ENCODE measurements around the gene FOXP4.

FOXP4 gene

DNA sequence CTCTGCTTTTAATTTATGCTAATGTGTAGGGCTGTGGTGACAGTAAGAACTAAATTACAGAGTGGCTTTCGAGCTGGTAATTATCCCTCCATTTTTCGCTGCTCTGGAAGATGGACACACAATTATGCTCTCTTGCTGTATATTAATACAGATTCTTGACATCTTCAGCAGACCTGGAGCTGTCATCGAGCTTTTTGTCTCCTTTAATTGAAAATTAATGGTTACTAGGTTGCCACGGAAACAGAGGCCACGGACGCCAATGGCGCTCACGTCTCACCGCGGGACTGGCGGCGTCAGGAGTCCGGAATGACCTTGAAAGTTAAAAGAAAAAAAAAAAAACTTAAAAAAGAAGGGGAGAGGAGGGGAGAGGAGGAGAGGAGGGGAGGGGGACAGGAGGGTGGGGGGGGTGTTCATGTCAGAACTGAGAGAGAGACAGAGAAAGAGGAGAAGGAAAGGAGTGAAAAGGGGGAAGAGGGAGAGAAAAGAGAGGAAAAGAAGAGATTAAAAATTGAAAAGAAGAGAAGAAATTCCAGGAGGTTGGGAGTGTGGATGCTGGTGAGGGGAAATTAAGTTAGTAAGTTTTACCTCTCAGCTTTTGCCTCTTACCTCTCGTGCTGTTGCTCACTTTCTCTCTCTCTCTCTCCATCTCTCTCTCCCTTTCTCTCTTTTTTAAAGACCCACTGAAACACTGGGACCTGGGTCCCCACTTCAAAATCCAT is 22.1 kb upstream of the FOXP4 start:
- DNase-seq: no peak

DNA sequence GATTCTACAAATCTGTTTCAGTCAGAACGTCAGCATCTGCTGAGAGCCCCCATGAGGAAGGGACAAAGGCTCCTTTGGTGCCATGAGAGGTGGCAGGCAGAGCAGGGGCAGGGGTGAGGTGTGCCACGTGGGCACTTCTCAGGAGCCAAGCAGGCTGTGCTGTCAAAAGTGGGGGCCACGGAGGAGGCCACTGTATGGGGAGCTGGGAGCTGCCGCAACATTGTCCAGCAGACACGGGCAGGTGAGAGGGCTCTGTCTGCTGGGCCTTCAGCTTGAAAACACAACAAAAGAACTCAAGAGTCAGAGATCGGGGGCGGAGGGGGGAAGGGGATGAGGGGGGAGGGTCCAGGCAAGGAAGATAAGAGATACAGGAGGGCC is 21.6 kb upstream of the FOXP4 start:
- DNase-seq: no peak

DNA sequence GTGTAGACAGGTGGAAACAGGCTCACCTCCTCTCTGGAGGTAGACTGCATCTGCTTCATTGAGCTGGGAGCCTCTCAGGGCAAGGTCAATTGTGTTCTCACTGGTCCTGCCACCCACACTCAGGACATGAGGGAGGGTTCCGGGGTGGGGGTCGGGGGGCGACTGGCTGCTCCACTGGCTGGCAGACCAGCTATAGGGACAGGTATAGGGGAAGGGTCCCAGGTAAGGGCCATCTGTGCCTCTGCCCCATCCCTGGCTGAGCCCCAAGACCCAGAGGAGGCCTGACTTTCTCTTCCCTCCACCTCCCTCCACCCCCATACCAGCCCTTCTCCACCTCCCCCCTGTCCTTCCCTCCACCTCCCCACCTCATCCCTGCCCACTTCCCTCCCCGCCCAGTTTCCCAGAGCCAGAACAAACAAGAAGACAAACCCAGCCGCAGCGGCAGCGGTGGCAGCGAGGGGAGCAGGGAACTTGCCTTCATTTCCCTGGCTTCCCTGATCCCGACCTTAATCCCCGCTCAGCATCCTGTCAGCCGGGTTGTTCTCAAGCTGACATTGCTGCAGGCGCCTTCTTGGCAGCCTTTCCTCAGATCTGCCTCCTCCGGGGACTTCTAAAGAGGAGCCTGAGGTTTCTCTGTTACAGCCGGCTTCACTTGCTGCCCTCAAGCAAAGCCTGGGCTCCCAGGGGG is 18.3 kb upstream of the FOXP4 start:
- no peak for DNase-seq

DNA sequence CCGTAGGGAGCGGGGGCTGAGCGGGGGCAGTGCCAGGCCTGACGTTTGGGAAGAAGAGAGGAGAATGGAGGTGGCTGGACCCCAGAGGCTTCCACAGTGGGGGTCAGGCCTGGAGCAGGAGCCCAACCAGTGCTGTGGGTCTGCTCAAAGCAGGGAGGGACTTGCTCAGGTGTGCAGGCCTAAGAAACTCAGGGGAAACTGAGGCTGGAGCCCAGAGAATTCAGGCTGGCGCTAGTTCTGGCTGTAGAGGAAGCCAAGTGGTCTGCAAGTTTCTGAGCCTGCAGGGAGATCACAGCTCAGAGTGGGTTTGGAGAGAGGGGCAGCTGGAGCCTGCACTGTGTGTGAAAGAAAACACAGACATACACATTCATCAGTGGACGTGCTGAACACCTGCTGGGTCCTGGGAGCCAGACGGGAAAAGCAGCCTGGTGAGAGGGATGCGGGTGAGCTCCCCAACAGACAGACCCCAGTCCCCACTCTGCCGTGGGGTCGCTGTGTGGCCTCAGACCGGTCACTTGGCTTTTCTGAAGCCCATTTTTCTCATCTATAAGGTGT is 17.7 kb upstream of the FOXP4 start:
- no peak for DNase-seq

DNA sequence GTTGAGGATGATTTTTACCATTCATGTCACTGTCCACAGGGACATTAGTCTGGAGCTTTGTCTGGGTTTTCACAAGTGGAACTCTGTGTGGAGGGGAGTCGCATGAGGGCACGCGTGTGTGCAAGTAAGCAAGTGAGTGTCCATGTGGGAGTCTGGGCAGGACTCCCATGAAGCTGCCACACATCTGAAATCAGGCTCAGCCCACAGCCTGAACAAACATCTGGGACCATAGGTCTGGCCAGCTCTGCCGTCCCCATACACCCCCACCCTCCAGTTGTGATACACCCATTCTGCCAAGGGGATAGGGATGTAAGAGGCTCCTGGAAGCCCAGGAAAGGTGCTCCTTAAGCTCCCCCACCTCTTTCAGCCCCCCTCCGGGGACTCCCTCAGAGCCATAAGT is 17.1 kb upstream of the FOXP4 start:
- no peak for DNase-seq

DNA sequence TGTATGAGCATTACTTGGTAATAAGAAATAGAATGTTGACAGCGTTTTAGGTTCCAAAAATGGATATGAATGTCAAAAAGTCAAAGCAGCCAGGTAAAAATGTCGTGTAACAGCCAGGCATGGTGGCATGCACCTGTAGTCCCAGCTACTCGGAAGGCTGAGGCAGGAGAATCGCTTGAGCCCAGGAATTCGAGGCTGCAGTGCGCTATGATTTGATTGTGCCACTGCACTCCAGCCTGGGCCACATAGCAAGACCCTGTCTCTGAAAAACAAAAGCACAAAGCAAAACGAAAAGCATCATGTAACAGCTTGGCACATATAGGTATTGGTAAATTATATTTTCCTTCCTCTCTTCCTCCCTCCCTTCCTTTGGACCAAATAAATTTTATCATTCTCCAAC is 16.2 kb upstream of the FOXP4 start:
- DNase-seq: no peak

DNA sequence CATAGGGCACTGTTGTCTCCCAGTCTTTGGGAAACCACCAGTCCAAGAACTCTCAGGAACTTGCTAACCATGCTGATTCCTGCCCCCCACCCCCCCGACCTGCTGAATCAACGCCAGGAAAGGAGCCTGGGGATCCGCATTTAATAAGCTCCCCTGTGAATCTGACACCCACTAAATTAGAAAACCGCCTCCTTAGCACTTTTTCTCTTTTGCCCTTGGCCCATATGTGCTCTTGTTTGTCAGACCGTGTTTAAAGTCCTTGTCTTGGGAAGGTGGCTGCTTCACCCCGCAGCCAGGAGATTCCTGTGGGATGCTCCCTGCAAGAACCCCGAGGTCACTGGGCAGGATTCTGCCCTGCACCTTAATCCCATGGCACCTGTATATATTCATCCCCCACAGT is 15.7 kb upstream of the FOXP4 start:
- no peak for DNase-seq

DNA sequence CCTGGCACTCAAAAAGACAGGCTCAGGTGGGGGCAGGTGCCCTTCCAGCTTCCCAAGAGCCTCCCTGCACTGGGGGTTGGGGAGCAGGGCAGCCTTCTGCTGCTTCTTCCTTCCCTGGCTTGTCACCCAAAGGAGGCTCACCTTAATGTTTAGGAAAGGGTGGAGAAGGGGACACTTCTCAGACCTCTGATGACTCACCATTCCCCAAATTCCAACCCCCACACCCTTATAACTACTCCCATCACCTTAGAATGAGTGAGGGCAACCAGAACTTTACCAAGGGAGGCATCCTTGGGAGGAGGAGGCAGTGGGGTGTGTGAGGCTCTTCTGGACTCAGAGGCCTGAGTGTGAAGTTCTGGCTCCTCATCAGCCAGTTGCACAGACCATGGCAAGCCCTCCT is 15.2 kb upstream of the FOXP4 start:
- no peak for DNase-seq

DNA sequence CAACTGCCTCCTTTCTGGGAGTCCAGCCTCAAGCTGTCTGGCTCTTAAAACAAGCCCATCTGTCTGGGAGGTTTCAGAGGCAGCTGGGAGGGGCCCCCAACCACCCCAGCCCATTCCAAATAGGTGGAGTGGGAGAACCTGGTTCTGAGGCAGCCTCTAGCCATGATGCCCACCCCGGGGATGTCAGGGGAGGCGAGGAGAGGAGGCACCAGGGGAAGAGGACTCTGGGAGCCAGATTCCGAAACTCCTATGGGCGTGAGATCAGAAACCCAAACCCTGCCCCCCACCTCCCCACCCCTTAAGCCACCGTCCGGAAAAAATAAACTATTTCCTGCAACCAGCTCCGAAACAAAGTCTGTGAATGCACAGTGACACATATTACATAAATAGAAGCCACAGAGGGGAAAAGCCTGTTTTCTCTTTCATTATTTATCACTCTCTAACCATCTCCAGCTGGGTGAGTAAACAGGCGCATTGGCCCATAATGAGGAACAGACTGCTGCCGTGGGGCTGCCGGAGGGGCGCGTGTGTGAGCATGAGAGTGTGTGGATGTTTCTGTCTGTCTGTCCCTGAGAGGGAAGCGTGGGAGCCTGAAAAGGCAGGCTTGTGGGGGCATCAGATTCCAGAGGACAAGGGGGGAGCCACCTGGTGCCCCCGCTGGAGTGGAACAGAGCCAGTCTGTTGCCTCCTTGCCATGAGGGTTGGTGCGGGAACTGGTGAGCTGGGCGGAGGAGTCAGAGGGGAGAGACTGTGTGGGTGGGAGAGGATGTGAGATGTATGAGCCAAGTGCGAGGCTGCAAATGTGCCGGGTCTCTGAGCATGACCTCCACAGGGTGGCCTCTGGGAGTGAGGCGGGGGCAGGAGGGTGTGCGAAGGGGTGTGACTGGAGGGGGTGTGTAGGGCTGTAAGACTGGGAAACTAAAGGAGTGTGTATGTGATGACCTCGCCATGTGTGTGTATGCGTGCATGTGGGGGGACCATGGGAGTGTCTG is 14.3 kb upstream of the FOXP4 start:
- peak; percentile 65 to 79 for DNase-seq

DNA sequence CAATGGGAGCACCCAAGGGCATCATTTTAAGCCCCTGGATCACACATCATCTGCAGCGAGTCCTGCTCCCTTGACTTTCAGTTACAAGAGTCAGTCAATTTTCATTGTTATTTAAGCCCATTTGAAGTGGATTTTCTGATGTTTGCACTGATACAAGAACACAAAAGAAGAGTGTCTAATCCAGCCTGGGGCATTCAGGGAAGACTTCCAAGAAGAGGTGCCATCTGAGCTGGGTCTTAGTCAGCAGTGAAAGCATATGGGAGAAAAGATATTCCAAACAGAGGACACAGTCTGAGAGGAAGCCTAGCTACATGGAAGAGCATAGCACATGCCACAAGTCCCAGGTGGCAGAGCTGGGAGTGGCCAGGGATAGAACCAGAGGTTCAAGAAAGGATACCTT is 10.4 kb upstream of the FOXP4 start:
- DNase-seq: no peak

DNA sequence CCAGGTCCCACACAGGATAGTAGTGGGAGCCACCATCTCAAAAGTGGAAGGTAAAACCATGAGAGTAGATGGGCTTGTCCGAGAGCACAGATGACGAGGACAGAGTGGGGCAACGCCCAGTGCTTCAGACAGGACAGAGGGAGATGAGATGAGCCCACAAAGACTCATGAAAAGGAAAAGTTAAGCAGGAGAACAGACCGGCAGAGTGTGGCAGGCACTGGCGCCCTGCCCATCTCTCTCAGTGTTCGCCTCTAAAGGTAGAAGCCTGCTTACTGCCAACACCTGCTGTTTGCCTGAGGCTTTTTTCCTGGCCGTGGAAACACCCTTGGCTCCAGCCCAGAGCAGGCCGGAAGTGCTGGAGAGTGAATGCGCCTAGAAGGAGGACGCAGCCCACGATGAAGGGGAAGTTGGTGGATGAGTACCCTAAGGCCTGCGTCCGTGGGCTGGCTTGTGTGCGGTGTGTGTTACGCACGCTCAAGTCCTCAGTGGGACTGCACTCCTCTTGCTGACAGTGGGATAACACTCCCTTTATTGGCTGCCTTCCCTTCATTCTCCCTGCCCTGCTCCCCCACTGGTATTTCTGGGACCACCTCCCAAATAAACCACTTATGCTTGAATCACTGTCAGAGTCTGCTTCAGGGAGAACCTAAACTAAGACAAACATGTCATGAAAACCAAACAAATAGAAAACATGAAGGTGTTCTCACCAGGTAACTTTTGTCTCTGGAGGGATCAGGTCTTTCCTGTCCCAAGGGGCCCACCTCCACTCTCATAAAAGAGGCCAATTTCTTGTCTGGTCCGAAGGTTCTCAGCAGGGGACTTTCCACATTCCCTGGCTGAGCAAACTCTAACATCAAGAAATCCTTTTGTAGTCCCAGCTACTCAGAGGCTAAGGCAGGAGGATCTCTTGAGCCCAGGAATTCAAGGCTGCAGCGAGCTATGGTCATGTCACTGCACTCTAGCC is 9.1 kb upstream of the FOXP4 start:
- no peak for DNase-seq

DNA sequence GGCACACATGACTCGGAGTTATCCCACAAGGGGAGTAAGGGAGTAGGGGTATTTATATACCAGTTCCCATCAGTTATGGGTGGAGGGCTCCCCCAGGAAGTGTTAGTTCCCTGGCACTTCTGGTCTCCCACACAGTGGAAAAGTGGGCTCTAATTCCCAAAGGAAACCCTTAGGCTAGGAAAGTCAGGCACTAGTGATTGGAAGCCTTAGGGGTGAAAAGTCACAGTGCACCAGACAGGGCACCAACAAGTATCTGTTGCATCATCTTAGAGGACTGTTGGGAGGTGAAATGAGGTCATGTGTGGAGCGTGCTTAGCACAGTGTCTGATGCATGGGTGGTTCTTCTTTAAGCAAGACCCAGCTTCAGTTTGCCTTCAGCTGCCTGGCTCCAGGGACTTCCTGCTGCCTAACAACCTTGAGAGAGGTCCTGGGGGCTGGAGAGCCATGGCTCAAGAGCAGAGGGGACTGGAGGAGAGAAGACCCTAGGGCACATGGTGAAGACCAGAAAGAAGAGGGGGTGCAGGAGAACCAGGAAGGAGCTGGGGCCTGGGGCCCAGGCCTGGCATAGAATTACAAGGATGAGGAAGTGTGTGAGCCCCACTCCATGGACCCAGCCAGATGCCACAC is 7.5 kb upstream of the FOXP4 start:
- no peak for DNase-seq

DNA sequence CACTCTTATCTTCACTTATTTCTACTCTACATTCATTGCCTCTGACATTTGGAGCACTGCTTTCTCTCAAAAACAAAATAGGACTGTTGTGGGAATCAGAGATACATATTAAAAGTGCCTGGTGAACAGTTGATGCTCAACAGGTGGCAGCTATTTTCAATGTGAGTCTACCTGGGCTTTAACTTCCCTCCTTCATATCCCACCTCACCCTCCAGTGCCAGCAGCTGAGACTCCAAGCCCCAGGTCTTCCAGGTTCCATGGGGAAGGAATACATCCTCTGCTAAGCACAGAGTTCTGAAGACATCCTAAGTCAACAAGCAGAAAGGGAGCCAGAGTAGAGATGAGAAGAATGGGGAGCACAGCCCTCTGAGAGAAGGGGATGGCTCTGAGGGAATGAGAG is 7.0 kb upstream of the FOXP4 start:
- DNase-seq: no peak

DNA sequence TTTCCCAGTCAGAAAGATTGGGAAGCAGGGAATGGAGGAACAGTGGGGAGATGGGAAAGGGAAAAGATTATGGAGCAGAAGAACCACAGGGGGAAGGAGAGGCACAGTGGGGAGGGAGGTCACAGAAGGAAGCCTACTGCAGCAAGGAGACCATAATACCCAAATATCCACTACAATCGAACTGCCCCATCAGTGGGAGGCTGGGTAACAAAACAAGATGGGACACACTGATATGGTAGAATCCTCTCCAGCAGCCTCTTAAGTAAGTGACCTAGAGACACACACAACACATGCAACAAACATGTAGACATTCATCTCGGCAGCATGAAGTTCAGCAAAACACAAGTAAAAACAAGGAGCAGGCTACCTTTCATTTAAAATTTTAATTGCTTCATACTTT is 4.8 kb upstream of the FOXP4 start:
- no peak for DNase-seq

DNA sequence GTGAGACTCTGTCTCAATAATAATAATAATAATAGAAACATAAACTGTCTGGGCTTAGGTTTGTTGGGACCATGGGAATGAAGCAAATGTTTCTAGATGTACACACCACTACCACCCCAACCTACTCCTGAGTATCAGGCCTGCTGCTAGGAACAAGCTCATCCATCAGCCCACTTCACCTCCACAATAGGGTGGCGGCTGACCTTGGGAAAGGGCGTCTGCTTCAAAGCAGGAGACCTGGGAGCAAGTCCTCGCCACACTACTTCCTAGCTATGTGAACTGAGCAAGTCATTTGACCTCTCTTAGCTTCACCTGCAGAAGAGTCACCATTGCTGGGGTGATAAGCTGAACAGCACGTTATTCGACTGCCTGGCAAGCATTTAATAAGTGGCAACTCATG is 3.1 kb upstream of the FOXP4 start:
- DNase-seq: no peak

DNA sequence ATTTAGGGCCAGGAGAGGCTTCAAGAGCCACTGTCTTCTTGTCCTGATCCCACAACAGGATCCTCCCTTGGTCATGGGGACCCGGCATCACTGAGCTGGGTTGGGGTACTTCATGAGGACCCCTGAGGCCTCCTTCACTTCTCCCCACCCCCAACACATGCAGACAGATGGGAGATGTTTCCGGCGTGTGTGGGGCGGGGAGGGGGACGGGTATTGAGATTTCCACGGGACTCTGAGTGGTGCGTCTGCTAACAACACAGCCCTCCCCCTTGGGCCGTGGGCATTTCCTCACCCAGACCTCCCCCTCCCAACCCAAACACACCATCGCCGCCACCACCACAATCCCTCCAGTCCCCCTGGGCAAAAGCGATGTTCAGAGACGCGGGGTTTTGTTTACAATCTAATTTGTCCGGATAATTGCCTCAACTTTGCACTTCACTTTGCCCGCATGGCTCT is 906 bp upstream of the FOXP4 start:
- no peak for DNase-seq

DNA sequence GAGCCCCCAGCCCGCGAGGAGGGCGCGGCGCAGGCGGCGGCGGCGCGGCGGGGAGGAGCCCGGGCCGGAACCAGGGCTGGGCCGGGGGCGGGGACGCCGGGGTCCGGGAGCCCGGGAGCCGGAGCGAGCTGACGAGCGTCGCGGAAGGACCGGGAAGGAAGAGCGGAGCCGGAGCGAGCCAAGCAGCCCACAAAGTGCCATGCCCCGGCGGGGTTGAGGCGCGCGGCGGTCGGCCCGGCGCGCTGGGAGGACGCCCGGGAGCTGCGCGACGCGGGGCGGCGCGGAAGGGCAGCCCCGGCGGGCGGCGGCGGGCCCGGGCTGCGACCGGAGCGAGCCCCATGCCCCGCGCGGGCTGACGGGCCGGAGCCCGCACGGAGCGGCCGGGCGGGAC is 289 bp downstream of the FOXP4 start:
- DNase-seq: peak in 1 of 2 experiments; percentile 64

DNA sequence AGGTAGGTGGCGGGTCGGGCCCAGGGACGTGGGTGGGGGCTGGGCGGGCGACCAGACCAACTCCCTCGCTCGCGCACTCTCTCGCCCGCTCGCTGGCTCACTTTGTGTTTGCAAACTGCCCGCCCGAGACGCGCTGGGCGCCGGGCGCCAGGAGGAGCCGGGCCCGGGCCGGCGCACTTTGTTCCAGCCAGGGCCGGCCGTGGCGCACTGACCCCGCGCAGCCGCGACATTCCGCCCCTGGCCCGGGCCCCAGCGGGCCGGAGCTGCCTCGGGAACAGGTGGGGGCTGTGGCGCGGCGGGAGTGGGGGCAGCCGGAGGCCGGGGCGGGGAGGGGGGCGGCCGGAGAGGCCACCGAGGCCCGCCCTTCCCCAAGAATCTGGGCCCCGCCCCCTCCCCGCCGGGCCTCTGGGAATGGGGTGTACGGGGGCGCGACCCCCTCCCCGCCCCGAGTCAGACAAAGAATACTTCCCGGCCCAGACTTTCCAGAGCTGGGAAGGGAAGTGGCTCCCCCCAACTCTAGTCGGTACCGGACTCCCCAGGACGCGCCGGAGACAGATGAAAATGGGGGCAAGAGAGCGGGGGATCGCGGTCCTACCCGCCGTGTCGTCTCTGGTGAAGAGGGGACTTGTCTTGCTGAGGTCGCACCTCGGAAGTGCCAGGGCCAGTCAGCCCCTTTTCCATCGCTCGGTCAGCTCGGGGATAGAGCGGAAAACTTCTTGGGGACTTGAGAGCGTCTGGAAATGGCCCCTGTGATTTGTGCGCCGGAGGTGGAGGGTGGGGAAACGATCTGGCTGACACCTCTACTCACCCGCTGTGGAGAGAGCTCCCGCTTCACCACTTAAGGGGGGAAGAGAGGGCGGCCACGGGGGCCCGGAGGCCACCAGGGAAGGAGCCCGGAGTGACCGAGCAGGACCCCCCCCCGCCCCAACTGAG is 951 bp downstream of the FOXP4 start:
- peak; percentile 11 to 27 for DNase-seq

DNA sequence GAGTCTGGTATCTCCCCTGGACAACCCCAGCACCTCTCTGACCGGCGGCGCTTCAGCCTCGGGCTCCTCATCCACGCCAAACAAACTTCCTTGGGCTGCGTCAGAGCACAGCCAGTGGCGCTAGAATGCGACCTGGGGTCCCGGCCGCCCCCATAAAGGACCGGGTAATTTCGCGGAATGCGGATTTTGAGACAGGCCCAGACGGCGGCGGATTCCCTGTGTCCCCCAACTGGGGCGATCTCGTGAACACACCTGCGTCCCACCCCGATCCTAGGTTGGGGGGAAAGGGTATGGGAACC is 1.6 kb downstream of the FOXP4 start:
- DNase-seq: no peak

DNA sequence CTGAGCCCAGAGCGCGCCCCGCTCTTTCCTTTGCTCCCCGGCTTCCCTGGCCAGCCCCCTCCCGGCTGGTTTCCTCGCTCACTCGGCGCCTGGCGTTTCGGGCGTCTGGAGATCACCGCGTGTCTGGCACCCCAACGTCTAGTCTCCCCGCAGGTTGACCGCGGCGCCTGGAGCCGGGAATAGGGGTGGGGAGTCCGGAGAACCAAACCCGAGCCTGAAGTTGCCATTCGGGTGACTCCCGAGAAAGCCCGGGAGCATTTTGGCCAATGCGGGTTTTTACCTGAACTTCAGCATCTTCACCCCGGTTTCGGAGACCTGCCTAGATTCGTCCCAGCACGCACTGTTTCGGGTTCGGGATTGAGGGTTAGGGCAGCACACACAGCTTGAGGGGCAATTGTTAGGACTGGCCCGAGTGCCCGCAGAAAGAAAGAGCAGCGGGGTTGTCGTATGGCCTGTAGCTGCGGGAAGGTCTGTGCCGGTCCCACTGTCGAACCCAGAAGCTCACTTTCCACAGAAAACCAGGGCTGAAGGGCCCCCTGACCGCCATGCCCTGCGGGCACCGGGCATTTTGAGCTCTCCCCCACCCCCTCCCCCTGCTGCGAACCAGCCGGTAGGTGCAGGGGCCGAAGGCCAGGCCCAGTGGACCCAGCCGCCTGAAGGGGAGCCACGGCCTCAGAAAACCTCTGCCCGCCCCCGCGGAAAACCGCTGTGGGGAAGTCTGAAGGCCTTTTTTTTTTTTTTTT is 2.1 kb downstream of the FOXP4 start:
- peak; percentile 55 to 57 for DNase-seq
